ENCODE measurements around the gene SETDB2. TPM values are rescaled to one million over a fixed set of nuclear protein-coding genes. Genes with fewer than 3 reads are reported as not detected.

SETDB2 gene
- total RNA-seq, 1 donor, result 13.8 TPM

GRCh38 chr13:49410477-49410876, 33.6 kb upstream of the SETDB2 start:
- no peaks in the 10 kb centered on the region for H3K9me3 ChIP-seq (ENCODE audit: low read depth, low read length)
- no peak overlapping the region for H3K27ac ChIP-seq (ENCODE audit: low read depth, low read length)
- no peak overlapping the region for H2AFZ ChIP-seq (ENCODE audit: low read length)

GRCh38 chr13:49411353-49411752, 32.7 kb upstream of the SETDB2 start:
- H3K27ac ChIP-seq (ENCODE audit: low read depth, low read length), result no peak overlapping the region
- H3K36me3 ChIP-seq (ENCODE audit: insufficient read depth, low read length), result no peaks in the 10 kb centered on the region
- TF ChIP-seq CTCF (IDR thresholded peaks at IDR 0.05; ENCODE audit: extremely low read depth, low read depth, low read length), result no peak
- H3K4me3 ChIP-seq (ENCODE audit: insufficient read depth, low read length), result no peak overlapping the region
- no peak for DNase-seq (ENCODE audit: insufficient read length, low spot score, missing footprints)
- H3K79me2 ChIP-seq (ENCODE audit: insufficient read depth, low read length), result no peaks in the 10 kb centered on the region
- H3K9me3 ChIP-seq (ENCODE audit: low read depth, low read length), result no peaks in the 10 kb centered on the region
- no peak overlapping the region for H2AFZ ChIP-seq (ENCODE audit: low read length)
- H3K4me2 ChIP-seq (ENCODE audit: insufficient read depth, low read length), result no peak overlapping the region
- H3K4me1 ChIP-seq (ENCODE audit: insufficient read depth, low read length), result no peaks in the 10 kb centered on the region
- H3K27me3 ChIP-seq (ENCODE audit: insufficient read depth, low read length), result no peaks in the 10 kb centered on the region
- no peaks in the 10 kb centered on the region for H4K20me1 ChIP-seq (ENCODE audit: insufficient read depth, low read length)

More at GRCh38 chr13:49410477-49410876, 33.6 kb upstream of the SETDB2 start:
- DNase-seq (ENCODE audit: insufficient read length, low spot score, missing footprints), result no peak
- Histone ChIP-seq H3K4me2 (ENCODE audit: insufficient read depth, low read length) (no peak overlapping the region), H3K36me3 (ENCODE audit: insufficient read depth, low read length) (no peaks in the 10 kb centered on the region), H3K4me1 (ENCODE audit: insufficient read depth, low read length) (no peaks in the 10 kb centered on the region), H3K79me2 (ENCODE audit: insufficient read depth, low read length) (no peaks in the 10 kb centered on the region), H4K20me1 (ENCODE audit: insufficient read depth, low read length) (no peaks in the 10 kb centered on the region), H3K4me3 (ENCODE audit: insufficient read depth, low read length) (no peak overlapping the region), H3K27me3 (ENCODE audit: insufficient read depth, low read length) (no peaks in the 10 kb centered on the region)
- no peak for TF ChIP-seq CTCF (IDR thresholded peaks at IDR 0.05; ENCODE audit: extremely low read depth, low read depth, low read length)

- Histone ChIP-seq H3K4me1 (ENCODE audit: insufficient read depth, low read length) (no peaks in the 10 kb centered on the region), H3K27me3 (ENCODE audit: insufficient read depth, low read length) (no peaks in the 10 kb centered on the region), H3K36me3 (ENCODE audit: insufficient read depth, low read length) (no peaks in the 10 kb centered on the region), H3K9me3 (ENCODE audit: low read depth, low read length) (no peaks in the 10 kb centered on the region), H3K4me2 (ENCODE audit: insufficient read depth, low read length) (no peak overlapping the region), H4K20me1 (ENCODE audit: insufficient read depth, low read length) (no peaks in the 10 kb centered on the region), H3K79me2 (ENCODE audit: insufficient read depth, low read length) (no peaks in the 10 kb centered on the region), H3K27ac (ENCODE audit: low read depth, low read length) (no peak overlapping the region), H2AFZ (ENCODE audit: low read length) (no peak overlapping the region), H3K4me3 (ENCODE audit: insufficient read depth, low read length) (no peak overlapping the region)
- no peak for DNase-seq (ENCODE audit: insufficient read length, low spot score, missing footprints)
- no peak for TF ChIP-seq CTCF (IDR thresholded peaks at IDR 0.05; ENCODE audit: extremely low read depth, low read depth, low read length)
Observed at GRCh38 chr13:49412749-49413148, 31.3 kb upstream of the SETDB2 start.

- Histone ChIP-seq H3K36me3 (ENCODE audit: insufficient read depth, low read length) (no peaks in the 10 kb centered on the region), H3K79me2 (ENCODE audit: insufficient read depth, low read length) (no peaks in the 10 kb centered on the region), H3K4me2 (ENCODE audit: insufficient read depth, low read length) (no peak overlapping the region), H4K20me1 (ENCODE audit: insufficient read depth, low read length) (no peaks in the 10 kb centered on the region), H3K4me1 (ENCODE audit: insufficient read depth, low read length) (peaks cover 5% of the 10 kb centered on the region), H2AFZ (ENCODE audit: low read length) (no peak overlapping the region), H3K9me3 (ENCODE audit: low read depth, low read length) (no peaks in the 10 kb centered on the region), H3K27ac (ENCODE audit: low read depth, low read length) (no peak overlapping the region), H3K4me3 (ENCODE audit: insufficient read depth, low read length) (no peak overlapping the region), H3K27me3 (ENCODE audit: insufficient read depth, low read length) (no peaks in the 10 kb centered on the region)
- DNase-seq (ENCODE audit: insufficient read length, low spot score, missing footprints), result no peak
- TF ChIP-seq CTCF (IDR thresholded peaks at IDR 0.05; ENCODE audit: extremely low read depth, low read depth, low read length), result no peak
Observed at GRCh38 chr13:49417161-49417560, 26.9 kb upstream of the SETDB2 start.
